VCaP (cell line): Measurements from ENCODE around the gene HDGF.

Experiments
- H3K27ac ChIP-seq: fragments of 450-650 bp; 2 replicates; pipeline ENCODE4 v1.5.1; 2017
- TF ChIP-seq, protein P1 (sequence below): fragments of 450-650 bp; conservative IDR thresholded peaks from 2 replicates; pipeline ENCODE4 v1.5.1; 2017; ENCODE audit warnings: mild to moderate bottlenecking, moderate library complexity

The HDGF gene

DNA sequence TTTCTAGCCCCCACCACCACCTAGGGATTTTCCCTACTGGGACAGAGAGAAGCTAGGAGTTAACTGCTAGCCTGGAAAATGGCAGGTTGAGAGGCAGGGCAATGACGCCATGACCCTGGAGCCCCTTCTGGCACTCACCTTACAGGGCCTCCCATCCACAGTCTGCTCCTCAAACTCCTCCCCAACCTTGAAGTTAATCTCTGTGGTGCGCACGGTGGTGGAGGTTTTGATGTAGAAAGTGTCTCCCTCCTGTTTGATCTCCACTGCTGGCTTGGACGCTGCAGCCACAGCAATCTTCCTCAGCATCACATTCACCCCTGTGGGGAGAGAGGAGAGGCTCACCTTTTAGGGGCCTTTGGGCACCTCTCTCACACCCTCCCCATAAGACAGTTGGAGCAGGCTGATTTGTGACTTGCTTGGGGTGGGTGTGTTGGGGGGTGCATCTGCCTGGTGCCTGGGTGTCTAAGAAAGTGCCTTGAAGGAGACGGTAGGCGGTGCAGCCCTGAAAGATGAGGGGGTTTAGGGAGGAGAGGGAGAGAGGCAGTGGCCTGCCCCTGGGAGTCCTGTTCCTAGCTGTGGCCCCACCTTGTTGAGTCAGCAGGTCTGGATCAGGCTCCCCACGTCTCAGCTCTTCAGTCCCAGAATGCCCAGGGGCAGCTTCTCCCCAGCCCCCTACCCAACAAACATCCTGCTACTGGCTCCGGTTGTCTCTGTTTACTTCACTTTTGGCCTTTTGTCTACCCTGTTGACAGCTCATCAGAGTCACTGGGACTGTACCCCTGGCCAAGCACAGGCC, 50.5 kb downstream of the HDGF start:
- no peak overlapping the region for H3K27ac ChIP-seq
- TF ChIP-seq, protein P1, sequence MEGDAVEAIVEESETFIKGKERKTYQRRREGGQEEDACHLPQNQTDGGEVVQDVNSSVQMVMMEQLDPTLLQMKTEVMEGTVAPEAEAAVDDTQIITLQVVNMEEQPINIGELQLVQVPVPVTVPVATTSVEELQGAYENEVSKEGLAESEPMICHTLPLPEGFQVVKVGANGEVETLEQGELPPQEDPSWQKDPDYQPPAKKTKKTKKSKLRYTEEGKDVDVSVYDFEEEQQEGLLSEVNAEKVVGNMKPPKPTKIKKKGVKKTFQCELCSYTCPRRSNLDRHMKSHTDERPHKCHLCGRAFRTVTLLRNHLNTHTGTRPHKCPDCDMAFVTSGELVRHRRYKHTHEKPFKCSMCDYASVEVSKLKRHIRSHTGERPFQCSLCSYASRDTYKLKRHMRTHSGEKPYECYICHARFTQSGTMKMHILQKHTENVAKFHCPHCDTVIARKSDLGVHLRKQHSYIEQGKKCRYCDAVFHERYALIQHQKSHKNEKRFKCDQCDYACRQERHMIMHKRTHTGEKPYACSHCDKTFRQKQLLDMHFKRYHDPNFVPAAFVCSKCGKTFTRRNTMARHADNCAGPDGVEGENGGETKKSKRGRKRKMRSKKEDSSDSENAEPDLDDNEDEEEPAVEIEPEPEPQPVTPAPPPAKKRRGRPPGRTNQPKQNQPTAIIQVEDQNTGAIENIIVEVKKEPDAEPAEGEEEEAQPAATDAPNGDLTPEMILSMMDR = no peak

DNA sequence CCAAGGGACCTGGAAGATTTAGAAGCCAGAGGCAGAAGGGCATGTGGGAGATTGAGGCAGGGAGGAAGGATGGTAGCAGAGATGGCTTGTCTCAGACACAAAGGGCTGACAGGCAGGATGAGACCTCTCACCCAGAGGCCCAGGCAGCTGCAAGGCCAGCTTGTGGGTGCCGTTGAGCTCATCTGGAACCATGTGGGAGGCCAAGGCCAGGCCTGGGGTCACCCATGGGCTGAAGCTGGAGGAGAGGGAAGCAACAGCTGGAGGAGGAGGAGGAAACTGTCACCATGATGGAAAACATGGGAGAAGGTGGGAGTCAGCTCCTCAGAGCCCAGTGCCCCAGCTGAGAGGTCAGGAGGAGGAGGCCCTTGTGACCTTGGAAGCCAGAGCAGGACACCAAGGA, 52.5 kb downstream of the HDGF start:
- H3K27ac ChIP-seq = no peak overlapping the region
- TF ChIP-seq, protein P1 = no peak

DNA sequence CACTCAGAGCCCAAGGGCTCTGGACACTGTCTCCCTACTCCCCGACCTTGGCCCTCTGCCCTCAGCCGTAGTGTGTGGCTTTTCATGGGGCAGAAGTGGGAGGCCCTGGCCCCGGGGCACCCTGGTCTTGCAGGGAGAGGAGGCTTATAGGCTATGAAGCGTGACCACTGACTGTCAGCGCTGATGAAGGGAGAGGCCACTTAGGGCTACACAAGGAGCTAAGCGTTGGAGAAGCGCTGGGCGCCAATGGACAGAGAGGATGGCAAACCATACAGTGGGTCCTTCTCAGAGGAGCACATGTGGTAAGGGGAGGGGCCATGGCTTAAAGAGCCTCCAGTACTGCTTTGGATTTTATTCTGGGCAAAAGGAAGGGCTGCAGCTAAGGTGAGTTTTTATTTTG, 54.0 kb downstream of the HDGF start:
- H3K27ac ChIP-seq = no peak overlapping the region
- TF ChIP-seq, protein P1 = no peak

DNA sequence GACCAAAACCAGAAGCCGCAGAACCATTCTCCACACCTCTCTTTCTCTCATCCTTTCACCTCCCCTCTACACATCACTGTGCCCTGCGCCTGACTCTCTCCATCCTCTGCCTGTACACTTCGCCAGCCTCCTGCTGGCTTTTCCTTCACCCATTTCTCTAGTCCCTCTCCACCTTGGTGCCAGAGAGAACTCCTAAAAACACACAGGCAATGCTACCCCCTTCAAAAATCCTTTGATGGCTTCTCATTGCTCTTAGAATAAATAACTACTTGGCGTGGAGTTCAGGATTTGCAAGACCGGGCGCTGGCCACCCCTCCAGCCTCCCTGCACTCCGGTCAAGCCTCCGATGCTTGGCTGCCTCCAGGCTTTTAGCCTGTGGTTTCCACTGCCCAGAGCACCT, 54.7 kb downstream of the HDGF start:
- TF ChIP-seq, protein P1 = no peak
- H3K27ac ChIP-seq = no peak overlapping the region

DNA sequence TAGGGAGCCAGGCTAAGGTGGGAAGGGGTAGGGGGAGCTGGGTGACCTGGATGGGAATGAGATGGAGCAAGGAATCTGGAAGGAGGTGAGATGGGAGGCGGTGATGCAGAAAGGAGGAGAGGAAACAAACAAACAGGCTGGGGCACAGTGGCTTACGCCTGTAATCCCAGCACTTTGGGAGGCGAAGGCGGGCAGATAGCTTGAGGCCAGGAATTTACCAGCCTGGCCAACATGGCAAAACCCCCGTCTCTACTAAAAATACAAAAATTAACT, 56.8 kb downstream of the HDGF start:
- H3K27ac ChIP-seq = peak overlapping the region; percentile 71
- TF ChIP-seq, protein P1 = no peak

DNA sequence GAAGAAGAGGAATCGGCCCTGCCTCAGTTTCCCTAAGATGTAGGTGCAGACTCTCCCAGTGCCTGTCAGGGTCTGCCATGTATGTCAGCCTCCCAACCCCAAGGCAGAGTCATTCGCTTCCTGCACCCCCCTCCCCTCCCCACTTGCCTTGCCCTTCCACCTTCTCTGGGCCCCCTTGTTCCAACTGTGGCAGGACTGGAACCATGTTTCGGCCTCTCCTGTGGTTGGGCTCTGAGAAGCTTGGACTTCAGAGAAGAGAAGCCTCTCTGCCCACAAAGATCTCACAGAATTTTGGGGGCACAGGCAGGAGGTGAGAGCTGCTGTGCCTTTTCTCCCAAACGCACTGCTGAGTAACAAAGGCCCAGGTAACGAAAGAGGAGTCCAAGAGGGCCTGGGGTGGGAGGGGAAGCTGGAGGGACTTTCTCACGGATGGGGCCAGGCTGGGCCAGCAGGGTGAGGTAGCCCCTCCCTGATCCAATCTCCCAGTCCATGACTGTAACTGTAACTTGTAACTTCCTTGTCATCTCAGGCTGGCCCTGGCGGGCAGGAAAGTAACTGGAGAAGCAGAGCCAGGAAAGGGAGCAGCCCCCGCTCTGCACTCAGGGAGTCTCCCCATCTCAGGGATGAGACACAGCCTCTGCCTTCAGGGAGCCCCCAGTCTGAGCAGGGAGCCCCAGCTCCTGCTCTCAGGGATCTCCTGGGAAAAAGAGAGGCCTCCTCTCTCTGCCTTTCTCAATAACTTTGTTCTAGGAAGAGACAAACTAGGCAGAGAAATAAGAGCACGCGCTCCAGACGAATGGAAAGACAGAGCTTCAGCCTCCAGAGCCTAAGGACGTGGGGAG, 57.4 kb downstream of the HDGF start:
- H3K27ac ChIP-seq = peak overlapping the region; percentile 71
- TF ChIP-seq, protein P1 = no peak

DNA sequence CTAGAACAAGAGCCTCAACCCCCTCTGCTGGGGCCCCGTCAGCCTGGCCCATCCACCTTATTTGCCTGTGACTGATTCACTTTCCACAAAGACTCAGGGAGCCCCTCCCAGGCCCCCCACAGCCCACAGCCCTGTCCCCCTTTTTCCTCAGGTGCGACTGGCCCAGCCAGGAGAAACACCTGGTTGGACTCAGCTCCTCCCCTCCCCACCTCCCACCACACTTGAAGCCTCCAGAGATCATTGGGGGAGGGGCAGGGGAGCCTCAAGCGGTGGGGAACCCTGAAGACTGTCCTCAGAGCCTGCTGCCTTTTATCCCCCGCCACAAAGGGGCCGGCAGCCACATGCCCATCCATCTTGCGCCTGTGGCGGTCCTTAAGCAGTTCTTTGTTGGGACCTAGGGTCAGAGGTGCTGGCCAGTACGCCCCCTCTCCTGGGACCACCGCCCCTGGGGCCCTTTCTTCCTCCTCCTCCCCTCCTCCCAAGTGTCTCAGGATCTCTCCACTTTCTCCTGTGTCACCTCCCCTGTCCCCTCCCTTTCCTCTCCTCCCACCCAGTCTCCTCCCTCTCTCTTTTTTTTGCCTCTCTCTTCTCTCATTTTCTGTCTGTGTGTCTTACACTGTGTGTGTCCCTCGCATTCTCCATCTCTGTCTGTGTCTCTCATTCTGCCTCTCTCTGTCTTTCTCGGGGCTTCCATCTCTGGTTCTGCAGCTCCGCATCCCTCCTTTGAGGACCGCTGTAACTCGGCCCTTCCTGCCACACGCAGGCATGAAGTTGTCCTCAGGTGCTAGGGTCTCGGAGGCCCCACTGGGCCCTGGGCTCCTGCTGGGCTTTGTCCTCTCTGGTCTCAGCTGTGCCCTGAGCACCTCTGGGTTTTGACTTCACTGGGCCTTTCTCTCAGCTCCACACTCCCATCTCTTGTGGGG, 58.3 kb downstream of the HDGF start:
- TF ChIP-seq, protein P1 = no peak
- peak overlapping the region; percentile 71 for H3K27ac ChIP-seq
